GM19397 (cell line): ENCODE measurements around the gene HEPHL1.
"Not testable (repeated sequence)": the region's sequence is repeated elsewhere in the genome, so short reads cannot be mapped to it uniquely, and the experiment has no call there.

Experiments
- ATAC-seq: cut with Tn5 transposase; IDR thresholded peaks from one replicate; pipeline ENCODE4 v1.9.1; 2021; ENCODE audit warnings: mild to moderate bottlenecking, moderate library complexity; ENCODE audit not compliant: unreplicated experiment

The HEPHL1 gene

GRCh38 chr11:94068764-94069163, 47.6 kb downstream of the HEPHL1 start:
- no peak for ATAC-seq

DNA sequence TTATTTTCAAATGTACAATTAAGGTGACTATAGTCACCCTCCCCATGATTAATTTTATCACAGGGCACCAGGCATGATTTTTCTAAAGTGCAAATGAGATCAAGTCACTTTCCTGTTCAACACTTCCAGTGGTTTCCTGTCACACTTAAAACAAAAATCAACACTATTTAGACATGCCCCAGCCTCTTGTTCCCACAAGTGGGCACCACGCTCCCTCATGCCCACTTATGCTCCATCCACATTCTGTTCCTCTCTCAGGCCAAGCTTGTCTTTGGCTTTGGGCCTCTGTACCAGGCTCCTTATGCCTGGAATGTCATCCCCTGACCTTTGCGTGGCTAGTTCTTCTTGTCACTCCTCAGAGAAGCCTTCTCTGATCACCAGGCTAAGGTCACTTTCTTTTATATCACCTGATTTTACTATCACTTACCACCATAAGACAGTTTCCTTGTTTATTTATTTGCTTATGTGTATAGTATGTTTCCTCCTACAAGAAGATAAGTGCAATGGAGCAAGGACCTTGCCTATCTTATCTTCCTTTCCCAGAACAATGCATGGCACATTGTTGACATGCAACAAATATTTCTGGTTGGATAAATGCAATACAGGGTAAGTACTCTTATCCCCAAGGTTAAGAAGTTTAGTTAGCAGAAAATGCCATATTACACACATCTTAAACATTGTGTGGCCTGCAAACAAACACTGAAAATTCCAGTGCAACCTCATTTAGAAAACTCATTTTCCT, 56.6 kb downstream of the HEPHL1 start:
- no peak for ATAC-seq

- ATAC-seq = no peak
Measured at GRCh38 chr11:94084164-94084563, 63.0 kb downstream of the HEPHL1 start.

DNA sequence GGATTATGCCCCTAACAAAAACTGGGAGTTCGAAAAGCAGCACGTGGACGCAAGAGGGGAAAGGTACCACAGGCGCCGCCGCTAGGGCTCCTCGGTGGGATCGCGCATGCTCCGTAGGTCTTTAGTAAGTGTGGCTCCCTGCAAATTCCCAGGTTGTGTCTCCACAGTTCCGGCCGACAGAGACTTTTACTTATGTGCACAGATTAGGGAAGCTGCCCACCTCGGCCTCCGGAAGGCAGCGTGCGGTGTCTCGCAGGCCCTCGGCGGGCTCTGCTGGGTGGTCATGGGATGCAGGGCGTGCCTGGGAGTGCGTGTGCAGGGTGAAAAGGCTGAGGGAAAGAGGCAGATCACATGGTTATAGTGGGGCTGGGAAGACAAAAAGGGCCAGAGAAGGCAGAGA, 67.8 kb downstream of the HEPHL1 start:
- ATAC-seq = no peak

GRCh38 chr11:94089341-94089740, 68.2 kb downstream of the HEPHL1 start:
- ATAC-seq = no peak

DNA sequence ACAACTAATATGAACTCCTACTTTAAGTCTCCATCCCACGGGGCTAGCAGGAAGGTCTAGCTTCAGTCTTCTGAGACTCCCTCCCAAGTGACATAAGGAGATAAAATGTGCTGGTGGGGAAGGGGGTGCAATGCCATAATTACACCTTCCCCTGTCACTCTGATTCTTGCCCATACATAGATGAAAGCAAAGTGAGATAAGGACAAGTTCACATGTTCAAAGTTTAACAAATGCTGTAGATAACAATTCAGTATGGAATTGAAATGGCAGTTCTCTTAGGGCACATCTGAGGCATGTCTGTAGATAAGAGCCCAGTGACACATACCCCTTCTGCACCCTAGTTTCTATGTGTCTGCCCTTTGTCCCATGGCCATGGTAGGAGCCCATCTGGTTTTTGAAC, 69.2 kb downstream of the HEPHL1 start:
- ATAC-seq = no peak

- ATAC-seq = no peak
Measured at GRCh38 chr11:94091091-94091490, 69.9 kb downstream of the HEPHL1 start.

DNA sequence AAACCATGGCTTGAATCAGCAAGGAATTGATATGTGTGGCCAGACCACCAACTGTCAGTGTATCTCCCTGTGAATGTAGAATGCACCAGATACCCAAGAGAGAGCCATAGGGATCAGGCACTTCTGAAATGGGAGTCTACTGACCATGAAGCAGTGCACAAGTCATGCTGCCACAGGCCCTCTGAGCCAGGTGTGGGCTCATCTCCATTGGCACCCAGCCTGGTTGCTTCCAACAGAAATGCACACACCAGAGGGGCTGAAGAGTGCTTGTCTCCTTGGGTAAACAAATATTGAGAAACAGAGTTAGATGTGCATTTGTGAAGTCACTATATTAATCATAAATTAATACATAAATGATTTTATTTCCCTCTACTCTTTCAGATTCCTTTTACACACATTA, 79.1 kb downstream of the HEPHL1 start:
- ATAC-seq = no peak

GRCh38 chr11:94103471-94103870, 82.3 kb downstream of the HEPHL1 start:
- ATAC-seq = no peak

GRCh38 chr11:94104734-94105133, 83.6 kb downstream of the HEPHL1 start:
- ATAC-seq = no peak

DNA sequence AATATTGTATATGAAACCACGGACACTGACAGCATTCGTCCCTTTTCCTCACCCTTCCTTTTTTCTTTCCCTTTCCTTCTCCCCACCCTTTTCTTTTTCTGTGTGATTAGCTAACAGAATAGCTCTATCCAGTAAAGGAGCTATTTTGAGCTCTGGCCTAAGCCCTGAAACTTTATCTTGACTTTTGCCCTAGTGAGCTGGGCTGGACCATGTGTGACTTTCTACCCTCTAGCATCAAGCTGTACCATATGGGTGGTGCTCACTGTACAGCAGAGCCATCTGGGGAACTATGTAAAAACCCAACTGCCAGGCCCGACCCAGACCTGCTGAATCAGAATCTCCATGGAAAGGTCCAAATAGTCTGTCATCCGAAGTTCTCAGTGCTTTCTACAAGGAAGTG, 85.6 kb downstream of the HEPHL1 start:
- ATAC-seq = no peak

DNA sequence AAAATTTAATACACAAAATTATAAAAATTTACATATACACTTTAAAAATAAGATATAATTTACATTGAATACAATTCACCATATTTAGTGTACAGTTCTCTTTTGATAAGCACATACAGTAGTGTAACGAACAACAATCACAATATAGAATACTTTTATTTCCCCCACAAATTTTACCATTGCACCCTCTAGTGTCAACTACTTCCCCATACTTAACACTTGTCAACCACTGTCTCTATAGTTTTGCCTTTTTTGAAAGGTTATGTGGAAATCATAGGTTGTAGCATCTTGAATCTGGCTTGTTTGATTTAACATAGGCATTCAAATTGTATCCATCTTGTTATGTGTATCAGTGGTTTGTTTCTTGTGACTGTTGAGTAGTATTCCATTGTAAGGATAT, 86.2 kb downstream of the HEPHL1 start:
- no peak for ATAC-seq

- ATAC-seq = no peak
Measured at GRCh38 chr11:94111241-94111640, 90.1 kb downstream of the HEPHL1 start.

- no peak for ATAC-seq
Measured at GRCh38 chr11:94111660-94112059, 90.5 kb downstream of the HEPHL1 start.

DNA sequence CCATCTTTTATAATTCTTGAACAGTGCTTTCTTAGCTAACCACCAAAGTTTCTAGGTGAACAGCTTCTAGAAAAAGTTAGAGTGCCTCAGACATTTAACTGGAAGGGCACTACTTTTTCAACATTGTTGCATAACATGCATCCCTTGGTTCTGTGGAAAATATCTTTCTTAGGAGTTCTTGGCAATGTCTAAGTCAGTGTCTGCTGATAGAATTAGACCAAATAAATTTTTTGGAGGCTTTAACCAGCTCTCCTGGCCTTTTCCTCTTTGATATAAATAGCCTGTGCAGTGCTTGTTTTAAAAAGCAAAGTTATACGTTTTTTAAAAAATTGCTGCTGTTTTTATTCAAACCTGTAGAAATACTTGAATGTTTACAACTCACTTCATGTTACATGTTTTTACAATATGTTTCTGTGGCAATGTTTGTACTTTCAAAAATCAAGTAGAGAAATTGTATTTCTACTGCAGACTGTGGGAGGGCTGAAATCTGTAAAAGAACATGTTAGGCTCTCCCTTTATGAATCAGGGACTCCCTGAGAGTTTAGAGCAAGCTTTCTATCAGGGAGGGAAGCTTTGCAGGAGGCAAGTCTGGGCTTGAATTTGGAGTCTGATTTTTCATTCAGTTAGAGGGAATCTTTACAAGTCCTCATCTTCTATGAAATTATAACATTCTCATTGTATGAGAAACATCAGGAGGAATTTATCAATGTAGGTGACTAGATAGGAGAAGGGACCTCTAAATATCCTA, 91.2 kb downstream of the HEPHL1 start:
- no peak for ATAC-seq

DNA sequence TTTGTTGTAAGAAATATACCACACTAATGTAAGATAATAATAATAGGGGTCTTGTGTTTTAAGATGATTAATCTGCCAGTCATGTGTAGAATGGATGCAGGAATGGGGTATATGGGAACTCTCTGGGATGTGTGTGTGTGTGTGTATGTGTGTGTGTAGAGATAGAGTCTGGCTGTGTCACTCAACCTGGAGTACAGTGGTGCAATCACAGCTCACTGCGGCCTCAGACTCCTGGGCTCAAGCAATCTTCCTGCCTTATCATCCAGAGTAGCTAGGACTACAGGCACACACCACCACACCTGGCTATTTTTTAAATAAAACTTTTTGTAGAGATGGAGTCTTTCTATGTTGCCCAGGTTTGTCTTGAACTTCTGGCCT, 96.0 kb downstream of the HEPHL1 start:
- ATAC-seq = no peak

DNA sequence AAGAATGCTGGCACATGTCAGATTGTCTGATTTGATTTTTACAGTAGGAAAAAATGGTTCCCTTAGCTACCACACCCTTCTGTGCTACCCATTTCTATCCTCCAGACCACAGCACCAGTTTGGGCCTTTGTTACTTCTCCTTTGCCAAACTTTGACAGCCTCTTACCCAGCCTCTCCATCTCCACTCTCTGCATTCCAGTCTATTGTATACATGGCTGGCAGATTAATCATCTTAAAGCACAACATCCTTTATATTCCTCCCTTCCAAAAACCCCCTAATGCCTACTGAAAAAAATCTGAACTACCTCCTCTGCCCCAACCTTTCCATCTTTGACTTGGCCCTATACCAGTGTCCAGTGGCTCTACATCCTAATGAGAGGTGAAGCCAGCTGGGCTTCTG, 96.7 kb downstream of the HEPHL1 start:
- ATAC-seq = no peak

GRCh38 chr11:94119676-94120075, 98.5 kb downstream of the HEPHL1 start:
- not testable (repeated sequence) for ATAC-seq

GRCh38 chr11:94120516-94120915, 99.4 kb downstream of the HEPHL1 start:
- ATAC-seq = not testable (repeated sequence)

DNA sequence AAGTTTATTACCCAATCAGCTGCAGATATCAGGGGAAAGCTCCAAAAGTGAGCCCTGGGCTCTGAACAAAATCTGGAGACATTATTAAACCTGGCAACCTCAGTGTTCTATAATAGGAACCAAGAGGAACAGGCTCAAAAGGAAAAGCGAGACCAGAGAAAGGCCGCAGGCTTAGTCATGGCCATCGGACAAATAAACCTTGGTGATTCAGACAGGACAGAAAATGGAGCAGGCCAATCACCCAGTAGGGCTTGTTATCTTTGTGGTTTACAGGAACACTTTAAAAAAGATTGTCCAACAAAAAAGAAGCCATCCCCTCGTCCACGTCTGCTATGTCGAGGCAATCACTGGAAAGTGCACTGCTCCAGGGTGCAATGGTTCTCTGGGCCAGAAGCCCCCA, 99.8 kb downstream of the HEPHL1 start:
- no peak for ATAC-seq

DNA sequence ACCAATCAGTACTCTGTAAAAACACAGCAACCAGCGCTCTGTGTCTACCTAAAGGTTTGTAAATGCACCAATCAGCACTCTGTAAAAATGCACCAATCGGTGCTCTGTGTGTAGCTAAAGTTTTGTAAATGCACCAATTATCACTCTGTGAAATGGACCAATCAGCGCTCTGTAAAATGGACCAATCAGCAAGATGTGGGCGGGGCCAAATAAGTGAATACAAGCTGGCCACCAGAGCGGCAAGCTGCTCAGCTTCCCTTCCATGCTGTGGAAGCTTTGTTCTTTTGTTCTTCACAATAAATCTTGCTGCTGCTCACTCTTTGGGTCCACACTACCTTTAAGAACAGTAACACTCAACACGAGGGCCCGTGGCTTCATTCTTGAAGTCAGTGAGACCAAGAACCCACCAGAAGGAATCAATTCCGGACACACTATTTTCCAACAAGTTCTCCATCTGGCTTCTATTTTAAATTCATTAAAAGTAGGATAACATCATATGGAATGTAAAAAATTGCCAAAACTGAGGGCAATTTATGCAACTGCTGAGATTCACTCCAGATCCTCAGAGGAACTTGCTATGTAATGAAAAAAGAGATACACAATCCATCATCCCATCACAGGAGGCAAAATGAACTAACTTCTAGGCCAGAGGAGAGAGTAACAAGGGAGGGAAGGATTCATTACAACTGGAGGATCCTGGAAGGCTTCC, 104.4 kb downstream of the HEPHL1 start:
- no peak for ATAC-seq

- no peak for ATAC-seq
Measured at GRCh38 chr11:94127638-94128037, 106.5 kb downstream of the HEPHL1 start.
